HepG2 (cell line): Measurements from ENCODE around the gene GPR37L1. TPM values are rescaled to one million over a fixed set of nuclear protein-coding genes. Genes with fewer than 3 reads are reported as not detected.

Source experiments
- FOXK2 ChIP-seq: fragments of 450-650 bp; IDR thresholded peaks from 2 replicates; pipeline ENCODE4 v1.6.1; 2016
- HOXD1 ChIP-seq: sonication (generic); formaldehyde crosslinking; IDR thresholded peaks from 2 replicates; pipeline ENCODE4 v1.5.0; 2020; ENCODE audit warnings: missing genetic modification reagents
- MAFF ChIP-seq: IDR thresholded peaks from 2 replicates; pipeline ENCODE4 v1.6.1; 2011; ENCODE audit warnings: low read depth, low read length, improper control_type of control experiment
- MXI1 ChIP-seq: IDR thresholded peaks from 3 replicates; pipeline ENCODE4 v1.6.1; 2012; ENCODE audit warnings: low read depth, low read length, inconsistent platforms, borderline replicate concordance
- PHF20 ChIP-seq: sonication (generic); formaldehyde crosslinking; IDR thresholded peaks from 2 replicates; pipeline ENCODE4 v1.5.0; 2020; ENCODE audit warnings: mild to moderate bottlenecking, missing genetic modification reagents
- PRPF4 ChIP-seq: fragments of 200-400 bp; formaldehyde crosslinking; IDR thresholded peaks from 2 replicates; pipeline ENCODE4 v1.6.1; 2016; ENCODE audit warnings: low read length, low read depth; ENCODE audit not compliant: poor library complexity, severe bottlenecking
- SRY ChIP-seq: sonication (generic); formaldehyde crosslinking; IDR thresholded peaks from 2 replicates; pipeline ENCODE4 v1.8.0; 2022; ENCODE audit warnings: mild to moderate bottlenecking, missing genetic modification reagents
- ZBTB1 ChIP-seq: sonication (generic); formaldehyde crosslinking; IDR thresholded peaks from 2 replicates; pipeline ENCODE4 v1.4.0; 2020; ENCODE audit warnings: missing genetic modification reagents, borderline replicate concordance
- ZNF17 ChIP-seq: sonication (generic); formaldehyde crosslinking; IDR thresholded peaks from 2 replicates; pipeline ENCODE4 v1.5.0; 2020; ENCODE audit warnings: mild to moderate bottlenecking, missing genetic modification reagents
- ZNF329 ChIP-seq: sonication (generic); formaldehyde crosslinking; IDR thresholded peaks from 2 replicates; pipeline ENCODE4 v1.9.0; 2021; ENCODE audit warnings: low read depth, mild to moderate bottlenecking, missing genetic modification reagents
- ZNF615 ChIP-seq: sonication (generic); formaldehyde crosslinking; IDR thresholded peaks from 2 replicates; pipeline ENCODE4 v1.5.0; 2020; ENCODE audit warnings: mild to moderate bottlenecking, missing genetic modification reagents, borderline replicate concordance
- ZNF75D ChIP-seq: sonication (generic); formaldehyde crosslinking; IDR thresholded peaks from 2 replicates; pipeline ENCODE4 v1.8.1; 2023; ENCODE audit warnings: missing genetic modification reagents, mild to moderate bottlenecking, borderline replicate concordance
- ZNF782 ChIP-seq: sonication (generic); formaldehyde crosslinking; IDR thresholded peaks from 2 replicates; pipeline ENCODE4 v1.4.0; 2020; ENCODE audit warnings: missing genetic modification reagents, mild to moderate bottlenecking, borderline replicate concordance
- ZSCAN20 ChIP-seq: sonication (generic); formaldehyde crosslinking; IDR thresholded peaks from 2 replicates; pipeline ENCODE4 v1.4.0; 2020; ENCODE audit warnings: missing genetic modification reagents, mild to moderate bottlenecking, borderline replicate concordance
- polyA plus RNA-seq, 8 experiments: library from polyadenylated mRNA; depleted of rRNA in 3 of 8; stranded (reverse) in 7 of 8; unstranded in 1 of 8; fragments of >200 nt; fragmentation: Illumina TruSeq in 4 of 8; extraction: Trizol in 4 of 8; gene quantifications; 2 replicates each; pipeline versions ENCODE4 v1.2.1 to v1.2.3, GENCODE V29; 2011 to 2016; ENCODE audit warnings: low read depth in 4 of 8, missing spikeins in 1 of 8, mixed read lengths in 1 of 8; ENCODE audit not compliant: insufficient read depth in 1 of 8
- total RNA-seq, 5 experiments: library from RNA; depleted of rRNA; stranded (reverse); fragments of >200 nt; fragmentation: Illumina TruSeq; extraction: Trizol; gene quantifications; 2 replicates each; pipeline ENCODE4 v1.2.3, GENCODE V29; 2016; ENCODE audit warnings: low read depth in 1 of 5
- TF ChIP-seq, protein P1 (sequence below): IDR thresholded peaks from 2 replicates; pipeline ENCODE4 v1.6.1; 2018; ENCODE audit warnings: missing genetic modification reagents
- TF ChIP-seq, protein P2 (sequence below): sonication (generic); formaldehyde crosslinking; conservative IDR thresholded peaks from 2 replicates; pipeline ENCODE4 v1.4.0; 2020; ENCODE audit warnings: missing genetic modification reagents
- TF ChIP-seq, protein P3 (sequence below): sonication (generic); formaldehyde crosslinking; IDR thresholded peaks from 2 replicates; pipeline ENCODE4 v1.4.0; 2020; ENCODE audit warnings: low read depth, mild to moderate bottlenecking, missing genetic modification reagents
- TF ChIP-seq, protein P4 (sequence below): sonication (generic); formaldehyde crosslinking; IDR thresholded peaks from 2 replicates; pipeline ENCODE4 v1.4.0; 2020; ENCODE audit warnings: missing genetic modification reagents
- TF ChIP-seq, protein P5 (sequence below): sonication (generic); formaldehyde crosslinking; IDR thresholded peaks from 2 replicates; pipeline ENCODE4 v1.8.0; 2022; ENCODE audit warnings: mild to moderate bottlenecking, missing genetic modification reagents, borderline replicate concordance
- TF ChIP-seq, protein P6 (sequence below): sonication (generic); formaldehyde crosslinking; IDR thresholded peaks from 2 replicates; pipeline ENCODE4 v1.8.0; 2022; ENCODE audit warnings: mild to moderate bottlenecking, missing genetic modification reagents, moderate library complexity

Gene GPR37L1
- total and polyA plus RNA-seq, 2 of the 13 experiments (the other 11 are each of a cell fraction or from before 2014, with no cell fraction given) = 0.13 TPM; not detected in 1

DNA sequence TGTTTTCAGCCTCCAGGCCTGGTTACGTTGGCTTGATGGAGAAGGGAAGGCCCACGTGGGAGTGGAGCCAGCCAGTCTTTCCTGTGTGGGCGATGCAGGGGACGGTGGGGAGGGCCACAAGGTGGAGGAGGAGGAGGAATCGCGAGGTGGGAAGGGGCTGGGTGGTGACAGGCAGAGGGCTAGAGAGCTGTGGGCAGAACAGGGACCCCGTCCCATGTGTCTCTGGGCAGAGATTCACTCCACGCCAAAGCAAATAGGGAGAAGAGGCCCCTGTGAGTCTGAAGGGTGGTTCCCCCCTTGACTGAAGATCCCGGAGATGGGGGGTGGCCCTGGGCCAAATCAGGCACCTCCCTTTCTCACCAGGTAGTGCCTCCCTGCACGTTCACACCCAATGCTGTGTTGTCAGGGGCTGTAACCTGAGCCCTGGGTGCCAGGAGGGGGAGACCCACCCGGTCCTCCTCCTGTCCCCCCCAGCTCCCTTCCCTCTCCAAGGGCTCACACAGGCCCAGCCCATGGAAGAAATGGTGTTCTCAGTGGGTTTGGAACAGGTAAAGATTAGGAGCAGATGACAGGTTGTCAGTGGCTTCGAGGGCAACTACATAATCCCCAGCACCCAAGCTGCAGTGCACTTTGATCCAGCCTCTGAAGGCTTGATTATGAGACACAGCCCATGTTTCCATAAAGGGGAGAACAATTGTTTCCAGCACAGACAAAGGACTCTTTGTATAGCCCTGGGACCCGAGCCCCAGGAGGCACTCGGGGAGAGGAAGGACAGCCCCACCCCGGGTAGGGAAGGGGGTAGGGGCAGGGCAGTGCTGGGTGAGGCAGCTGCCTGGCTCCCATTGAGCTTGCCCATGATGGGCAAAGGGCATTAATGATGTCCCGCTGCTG, 37.7 kb upstream of the GPR37L1 start (continued):
- no peak for TF ChIP-seq MAFF
- TF ChIP-seq PHF20 (CRISPR knock-in tag) = no peak
- TF ChIP-seq, protein P1, sequence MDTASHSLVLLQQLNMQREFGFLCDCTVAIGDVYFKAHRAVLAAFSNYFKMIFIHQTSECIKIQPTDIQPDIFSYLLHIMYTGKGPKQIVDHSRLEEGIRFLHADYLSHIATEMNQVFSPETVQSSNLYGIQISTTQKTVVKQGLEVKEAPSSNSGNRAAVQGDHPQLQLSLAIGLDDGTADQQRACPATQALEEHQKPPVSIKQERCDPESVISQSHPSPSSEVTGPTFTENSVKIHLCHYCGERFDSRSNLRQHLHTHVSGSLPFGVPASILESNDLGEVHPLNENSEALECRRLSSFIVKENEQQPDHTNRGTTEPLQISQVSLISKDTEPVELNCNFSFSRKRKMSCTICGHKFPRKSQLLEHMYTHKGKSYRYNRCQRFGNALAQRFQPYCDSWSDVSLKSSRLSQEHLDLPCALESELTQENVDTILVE (CRISPR knock-in tag) = no peak; the same call in 1 of the 2 replicates
- TF ChIP-seq ZNF75D = no peak
- no peak for TF ChIP-seq ZBTB1 (CRISPR knock-in tag)
- no peak for TF ChIP-seq ZNF782 (CRISPR knock-in tag)
- no peak for TF ChIP-seq SRY (CRISPR knock-in tag)
- no peak for TF ChIP-seq ZNF615 (CRISPR knock-in tag)
- peak; percentile 56; the same call in 1 of the 3 replicates for TF ChIP-seq MXI1
- TF ChIP-seq, protein P2, sequence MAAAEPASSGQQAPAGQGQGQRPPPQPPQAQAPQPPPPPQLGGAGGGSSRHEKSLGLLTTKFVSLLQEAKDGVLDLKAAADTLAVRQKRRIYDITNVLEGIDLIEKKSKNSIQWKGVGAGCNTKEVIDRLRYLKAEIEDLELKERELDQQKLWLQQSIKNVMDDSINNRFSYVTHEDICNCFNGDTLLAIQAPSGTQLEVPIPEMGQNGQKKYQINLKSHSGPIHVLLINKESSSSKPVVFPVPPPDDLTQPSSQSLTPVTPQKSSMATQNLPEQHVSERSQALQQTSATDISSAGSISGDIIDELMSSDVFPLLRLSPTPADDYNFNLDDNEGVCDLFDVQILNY (CRISPR knock-in tag) = no peak
- TF ChIP-seq, protein P3, sequence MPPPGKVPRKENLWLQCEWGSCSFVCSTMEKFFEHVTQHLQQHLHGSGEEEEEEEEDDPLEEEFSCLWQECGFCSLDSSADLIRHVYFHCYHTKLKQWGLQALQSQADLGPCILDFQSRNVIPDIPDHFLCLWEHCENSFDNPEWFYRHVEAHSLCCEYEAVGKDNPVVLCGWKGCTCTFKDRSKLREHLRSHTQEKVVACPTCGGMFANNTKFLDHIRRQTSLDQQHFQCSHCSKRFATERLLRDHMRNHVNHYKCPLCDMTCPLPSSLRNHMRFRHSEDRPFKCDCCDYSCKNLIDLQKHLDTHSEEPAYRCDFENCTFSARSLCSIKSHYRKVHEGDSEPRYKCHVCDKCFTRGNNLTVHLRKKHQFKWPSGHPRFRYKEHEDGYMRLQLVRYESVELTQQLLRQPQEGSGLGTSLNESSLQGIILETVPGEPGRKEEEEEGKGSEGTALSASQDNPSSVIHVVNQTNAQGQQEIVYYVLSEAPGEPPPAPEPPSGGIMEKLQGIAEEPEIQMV (CRISPR knock-in tag) = no peak
- 0 out of 2 replicates have a peak, but pooled peaks have one; percentile 1 for TF ChIP-seq ZSCAN20 (CRISPR knock-in tag)
- no peak for TF ChIP-seq PRPF4
- TF ChIP-seq HOXD1 (CRISPR knock-in tag) = peak; percentile 82; the same call in 1 of the 2 replicates
- TF ChIP-seq, protein P4, sequence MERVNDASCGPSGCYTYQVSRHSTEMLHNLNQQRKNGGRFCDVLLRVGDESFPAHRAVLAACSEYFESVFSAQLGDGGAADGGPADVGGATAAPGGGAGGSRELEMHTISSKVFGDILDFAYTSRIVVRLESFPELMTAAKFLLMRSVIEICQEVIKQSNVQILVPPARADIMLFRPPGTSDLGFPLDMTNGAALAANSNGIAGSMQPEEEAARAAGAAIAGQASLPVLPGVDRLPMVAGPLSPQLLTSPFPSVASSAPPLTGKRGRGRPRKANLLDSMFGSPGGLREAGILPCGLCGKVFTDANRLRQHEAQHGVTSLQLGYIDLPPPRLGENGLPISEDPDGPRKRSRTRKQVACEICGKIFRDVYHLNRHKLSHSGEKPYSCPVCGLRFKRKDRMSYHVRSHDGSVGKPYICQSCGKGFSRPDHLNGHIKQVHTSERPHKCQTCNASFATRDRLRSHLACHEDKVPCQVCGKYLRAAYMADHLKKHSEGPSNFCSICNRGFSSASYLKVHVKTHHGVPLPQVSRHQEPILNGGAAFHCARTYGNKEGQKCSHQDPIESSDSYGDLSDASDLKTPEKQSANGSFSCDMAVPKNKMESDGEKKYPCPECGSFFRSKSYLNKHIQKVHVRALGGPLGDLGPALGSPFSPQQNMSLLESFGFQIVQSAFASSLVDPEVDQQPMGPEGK (CRISPR knock-in tag) = peak; percentile 90
- 0 out of 2 replicates have a peak, but pooled peaks have one; percentile 33 for TF ChIP-seq ZNF329 (CRISPR knock-in tag)
- no peak for TF ChIP-seq ZNF17 (CRISPR knock-in tag)
- TF ChIP-seq, protein P5, sequence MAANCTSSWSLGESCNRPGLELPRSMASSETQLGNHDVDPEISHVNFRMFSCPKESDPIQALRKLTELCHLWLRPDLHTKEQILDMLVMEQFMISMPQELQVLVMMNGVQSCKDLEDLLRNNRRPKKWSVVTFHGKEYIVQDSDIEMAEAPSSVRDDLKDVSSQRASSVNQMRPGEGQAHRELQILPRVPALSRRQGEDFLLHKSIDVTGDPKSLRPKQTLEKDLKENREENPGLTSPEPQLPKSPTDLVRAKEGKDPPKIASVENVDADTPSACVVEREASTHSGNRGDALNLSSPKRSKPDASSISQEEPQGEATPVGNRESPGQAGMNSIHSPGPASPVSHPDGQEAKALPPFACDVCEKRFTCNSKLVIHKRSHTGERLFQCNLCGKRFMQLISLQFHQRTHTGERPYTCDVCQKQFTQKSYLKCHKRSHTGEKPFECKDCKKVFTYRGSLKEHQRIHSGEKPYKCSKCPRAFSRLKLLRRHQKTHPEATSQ (CRISPR knock-in tag) = no peak
- TF ChIP-seq FOXK2 = peak; percentile 68; the same call in 1 of the 2 replicates
- TF ChIP-seq, protein P6, sequence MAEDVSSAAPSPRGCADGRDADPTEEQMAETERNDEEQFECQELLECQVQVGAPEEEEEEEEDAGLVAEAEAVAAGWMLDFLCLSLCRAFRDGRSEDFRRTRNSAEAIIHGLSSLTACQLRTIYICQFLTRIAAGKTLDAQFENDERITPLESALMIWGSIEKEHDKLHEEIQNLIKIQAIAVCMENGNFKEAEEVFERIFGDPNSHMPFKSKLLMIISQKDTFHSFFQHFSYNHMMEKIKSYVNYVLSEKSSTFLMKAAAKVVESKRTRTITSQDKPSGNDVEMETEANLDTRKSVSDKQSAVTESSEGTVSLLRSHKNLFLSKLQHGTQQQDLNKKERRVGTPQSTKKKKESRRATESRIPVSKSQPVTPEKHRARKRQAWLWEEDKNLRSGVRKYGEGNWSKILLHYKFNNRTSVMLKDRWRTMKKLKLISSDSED (CRISPR knock-in tag) = no peak
